ENCODE data around the gene TRIM62.

DNA sequence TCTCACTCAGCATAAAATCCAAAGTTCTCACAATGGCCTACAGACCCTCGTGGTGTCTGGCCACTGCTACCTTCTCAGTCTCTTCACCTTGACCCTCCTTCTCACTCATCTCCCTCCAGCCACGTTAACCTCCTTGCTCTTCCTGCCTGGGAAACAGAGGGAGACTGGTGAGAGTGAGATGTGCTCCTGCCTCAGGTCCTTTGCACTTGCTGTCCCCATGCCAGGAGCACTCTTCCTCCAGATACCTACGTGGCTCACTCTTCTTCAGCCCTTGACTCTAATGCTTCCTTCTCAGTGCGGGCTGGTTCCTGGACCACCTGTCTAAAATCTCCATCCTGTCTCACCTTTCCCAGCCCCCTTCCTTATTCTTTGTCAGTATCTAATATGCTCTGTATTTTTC is 24.7 kb downstream of the TRIM62 start:
- TF ChIP-seq, protein P1, sequence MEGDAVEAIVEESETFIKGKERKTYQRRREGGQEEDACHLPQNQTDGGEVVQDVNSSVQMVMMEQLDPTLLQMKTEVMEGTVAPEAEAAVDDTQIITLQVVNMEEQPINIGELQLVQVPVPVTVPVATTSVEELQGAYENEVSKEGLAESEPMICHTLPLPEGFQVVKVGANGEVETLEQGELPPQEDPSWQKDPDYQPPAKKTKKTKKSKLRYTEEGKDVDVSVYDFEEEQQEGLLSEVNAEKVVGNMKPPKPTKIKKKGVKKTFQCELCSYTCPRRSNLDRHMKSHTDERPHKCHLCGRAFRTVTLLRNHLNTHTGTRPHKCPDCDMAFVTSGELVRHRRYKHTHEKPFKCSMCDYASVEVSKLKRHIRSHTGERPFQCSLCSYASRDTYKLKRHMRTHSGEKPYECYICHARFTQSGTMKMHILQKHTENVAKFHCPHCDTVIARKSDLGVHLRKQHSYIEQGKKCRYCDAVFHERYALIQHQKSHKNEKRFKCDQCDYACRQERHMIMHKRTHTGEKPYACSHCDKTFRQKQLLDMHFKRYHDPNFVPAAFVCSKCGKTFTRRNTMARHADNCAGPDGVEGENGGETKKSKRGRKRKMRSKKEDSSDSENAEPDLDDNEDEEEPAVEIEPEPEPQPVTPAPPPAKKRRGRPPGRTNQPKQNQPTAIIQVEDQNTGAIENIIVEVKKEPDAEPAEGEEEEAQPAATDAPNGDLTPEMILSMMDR (IDR thresholded peaks at IDR 0.05) = no peak
- TF ChIP-seq POLR2A (IDR thresholded peaks at IDR 0.05) = no peak
